ENCODE data around the gene PLSCR3.

- TF ChIP-seq CTCF (IDR thresholded peaks at IDR 0.05) = no peak
- no peak for TF ChIP-seq EZH2 (IDR thresholded peaks at IDR 0.05)
- no peak for TF ChIP-seq EZH2phosphoT487 (IDR thresholded peaks at IDR 0.05)
Measured at GRCh38 chr17:7426203-7426863, 32.0 kb upstream of the PLSCR3 start.

Data from neural progenitor cell (in vitro differentiated cells).